K562 (cell line): ENCODE results near the gene MGST3. TPM values are rescaled to one million over a fixed set of nuclear protein-coding genes. Genes with fewer than 3 reads are reported as not detected.
A peak's percentile ranks its signal among the peaks of the same experiment; 100 is the strongest.

ENCODE experiments used
- DIDO1 ChIP-seq: fragments of 450-650 bp; IDR thresholded peaks from 2 replicates; pipeline ENCODE4 v1.6.1; 2016; ENCODE audit warnings: low read depth, missing biosample characterization, missing genetic modification characterization
- DPF2 ChIP-seq: fragments of 450-650 bp; IDR thresholded peaks from 2 replicates; pipeline ENCODE4 v1.6.1; 2016
- FOXA1 ChIP-seq: fragments of 450-650 bp; IDR thresholded peaks from 2 replicates; pipeline ENCODE4 v1.6.1; 2016; ENCODE audit warnings: mild to moderate bottlenecking, borderline replicate concordance
- GATAD2B ChIP-seq: fragments of 450-650 bp; IDR thresholded peaks from 2 replicates; pipeline ENCODE4 v1.6.1; 2017; ENCODE audit warnings: mild to moderate bottlenecking, borderline replicate concordance
- HNRNPUL1 ChIP-seq: fragments of 200-400 bp; formaldehyde crosslinking; IDR thresholded peaks from 2 replicates; pipeline ENCODE4 v1.6.1; 2017; ENCODE audit warnings: low read length
- KLF13 ChIP-seq: fragments of 450-650 bp; IDR thresholded peaks from 2 replicates; pipeline ENCODE4 v1.6.1; 2016; ENCODE audit warnings: missing genetic modification characterization, low read depth, mild to moderate bottlenecking, missing compliant biosample characterization, moderate library complexity, borderline replicate concordance
- POU5F1 ChIP-seq: fragments of 150-350 bp; IDR thresholded peaks from 2 replicates; pipeline ENCODE4 v1.6.1; 2014; ENCODE audit warnings: borderline replicate concordance, low read length, low read depth, mild to moderate bottlenecking; ENCODE audit not compliant: partially characterized antibody
- SMARCC2 ChIP-seq: fragments of 450-650 bp; IDR thresholded peaks from 2 replicates; pipeline ENCODE4 v1.6.1; 2017; ENCODE audit warnings: antibody characterized with exemption, moderate library complexity, mild to moderate bottlenecking, low read depth
- SRF ChIP-seq, 2 experiments: fragments of 250-450, 450-650 bp in 1 of 2; sonication (Bioruptor Pico) in 1 of 2; sonication (generic) in 1 of 2; formaldehyde crosslinking; IDR thresholded peaks; 2 replicates each; pipeline versions ENCODE4 v1.5.0 to v1.5.1; 2020 to 2022; ENCODE audit warnings: mild to moderate bottlenecking in 1 of 2, missing genetic modification reagents in 1 of 2
- WHSC1 ChIP-seq: IDR thresholded peaks from one replicate; pipeline ENCODE4 v1.6.1; 2012; ENCODE audit warnings: low read length, control low read depth, inconsistent platforms
- ZBTB8A ChIP-seq: fragments of 450-650 bp; IDR thresholded peaks from 2 replicates; pipeline ENCODE4 v1.6.1; 2018; ENCODE audit warnings: mild to moderate bottlenecking, moderate library complexity; ENCODE audit not compliant: partially characterized antibody
- ZNF253 ChIP-seq: fragments of 250-450 bp; sonication (Bioruptor Pico); conservative IDR thresholded peaks from 2 replicates; pipeline ENCODE4 v1.6.1; 2021; ENCODE audit warnings: mild to moderate bottlenecking
- ZNF282 ChIP-seq: sonication (generic); formaldehyde crosslinking; IDR thresholded peaks from 2 replicates; pipeline ENCODE4 v1.8.1; 2023; ENCODE audit warnings: missing genetic modification reagents
- ZSCAN29 ChIP-seq: fragments of 450-650 bp; IDR thresholded peaks from 2 replicates; pipeline ENCODE4 v1.6.1; 2017
- polyA plus RNA-seq, 8 experiments: library from polyadenylated mRNA; depleted of rRNA in 4 of 8; stranded (reverse) in 5 of 8; unstranded in 3 of 8; fragments of >200 nt; fragmentation: Nextera tagmentation in 2 of 8; fragmentation: Illumina TruSeq in 1 of 8; extraction: Ambion mirVana in 2 of 8; extraction: Trizol in 1 of 8; gene quantifications; 2 replicates each; pipeline versions ENCODE4 v1.2.1 to v1.2.3, GENCODE V29; 2011 to 2014; ENCODE audit warnings: inconsistent platforms in 1 of 8, missing spikeins in 1 of 8
- total RNA-seq, 7 experiments: library from RNA; depleted of rRNA in 6 of 7; stranded (reverse); fragments of >200 nt in 6 of 7; fragmentation: Illumina TruSeq in 2 of 7; extraction: Trizol in 2 of 7; gene quantifications; 2 replicates each; pipeline versions ENCODE4 v1.2.1 to v1.2.3, GENCODE V29; 2011 to 2021; ENCODE audit warnings: low replicate concordance in 1 of 7
- TF ChIP-seq, protein P1 (sequence below): IDR thresholded peaks from 2 replicates; pipeline ENCODE4 v1.6.1; 2011; ENCODE audit not compliant: insufficient read length; ENCODE audit errors: extremely low read depth
- TF ChIP-seq, protein P2 (sequence below): fragments of 150-350 bp; conservative IDR thresholded peaks from 2 replicates; pipeline ENCODE4 v1.6.1; 2014; ENCODE audit warnings: low read length
- TF ChIP-seq, protein P3 (sequence below), 2 experiments: fragments of 450-650 bp; conservative IDR thresholded peaks; 2 replicates each; pipeline ENCODE4 v1.6.1; 2017; ENCODE audit warnings: mild to moderate bottlenecking in 2 of 2, moderate library complexity in 2 of 2
- TF ChIP-seq, protein P4 (sequence below): sonication (generic); formaldehyde crosslinking; IDR thresholded peaks from 2 replicates; pipeline ENCODE4 v1.8.1; 2023; ENCODE audit warnings: missing genetic modification reagents, mild to moderate bottlenecking, borderline replicate concordance

MGST3 gene
- total and polyA plus RNA-seq, 9 of the 15 experiments (the other 6 are each of a cell fraction or from before 2014, with no cell fraction given), result 70.7 to 287 (median 105) TPM

DNA sequence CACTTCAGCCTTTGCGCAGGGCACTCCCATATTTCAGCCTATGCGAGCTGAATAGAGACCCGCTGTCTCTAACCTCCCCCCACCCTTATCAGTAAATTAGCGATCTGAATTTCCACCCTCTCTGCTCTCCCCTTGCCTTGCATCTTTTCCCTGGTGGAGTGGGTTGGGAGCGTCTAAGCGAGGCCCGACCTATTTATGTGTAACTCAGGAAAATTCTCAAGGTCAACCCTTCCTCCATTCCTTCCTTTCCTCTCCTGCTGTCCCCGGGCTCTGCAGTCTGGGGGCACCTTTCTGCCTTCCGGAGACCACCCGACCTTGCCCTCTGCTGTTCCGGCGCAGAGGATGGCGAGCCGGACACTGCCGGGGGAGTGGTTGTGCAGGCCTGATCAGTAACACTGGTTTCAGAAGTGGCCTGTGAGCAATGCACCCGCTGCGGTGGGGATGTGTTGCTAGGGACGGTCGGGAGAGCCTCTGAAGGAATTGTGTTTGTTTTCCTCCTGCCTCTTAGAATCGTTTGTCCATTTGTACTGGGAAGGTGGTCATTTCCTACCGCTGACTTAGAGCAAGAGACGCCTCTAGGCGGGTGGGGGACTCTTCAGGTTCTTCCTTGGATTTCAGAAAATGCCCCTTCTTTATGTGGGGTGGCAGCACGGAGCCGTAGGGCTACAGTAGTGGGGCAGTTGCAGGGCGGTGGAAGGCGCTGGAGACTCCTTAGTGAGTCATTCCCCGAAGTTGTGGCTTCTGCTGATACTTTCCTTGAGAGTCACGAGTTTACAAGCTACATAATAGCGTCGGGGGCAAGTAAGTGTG is 513 bp downstream of the MGST3 start (continued):
- 0 out of 2 replicates have a peak, but pooled peaks have one; percentile 55 for TF ChIP-seq ZSCAN29
- no peak for TF ChIP-seq ZBTB8A
- TF ChIP-seq SRF (CRISPR knock-in tag; IDR thresholded peaks at IDR 0.05), result no peak; a peak in 1 of 4 replicates
- TF ChIP-seq, protein P1, sequence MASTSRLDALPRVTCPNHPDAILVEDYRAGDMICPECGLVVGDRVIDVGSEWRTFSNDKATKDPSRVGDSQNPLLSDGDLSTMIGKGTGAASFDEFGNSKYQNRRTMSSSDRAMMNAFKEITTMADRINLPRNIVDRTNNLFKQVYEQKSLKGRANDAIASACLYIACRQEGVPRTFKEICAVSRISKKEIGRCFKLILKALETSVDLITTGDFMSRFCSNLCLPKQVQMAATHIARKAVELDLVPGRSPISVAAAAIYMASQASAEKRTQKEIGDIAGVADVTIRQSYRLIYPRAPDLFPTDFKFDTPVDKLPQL, result no peak
- no peak for TF ChIP-seq WHSC1
- TF ChIP-seq, protein P2, sequence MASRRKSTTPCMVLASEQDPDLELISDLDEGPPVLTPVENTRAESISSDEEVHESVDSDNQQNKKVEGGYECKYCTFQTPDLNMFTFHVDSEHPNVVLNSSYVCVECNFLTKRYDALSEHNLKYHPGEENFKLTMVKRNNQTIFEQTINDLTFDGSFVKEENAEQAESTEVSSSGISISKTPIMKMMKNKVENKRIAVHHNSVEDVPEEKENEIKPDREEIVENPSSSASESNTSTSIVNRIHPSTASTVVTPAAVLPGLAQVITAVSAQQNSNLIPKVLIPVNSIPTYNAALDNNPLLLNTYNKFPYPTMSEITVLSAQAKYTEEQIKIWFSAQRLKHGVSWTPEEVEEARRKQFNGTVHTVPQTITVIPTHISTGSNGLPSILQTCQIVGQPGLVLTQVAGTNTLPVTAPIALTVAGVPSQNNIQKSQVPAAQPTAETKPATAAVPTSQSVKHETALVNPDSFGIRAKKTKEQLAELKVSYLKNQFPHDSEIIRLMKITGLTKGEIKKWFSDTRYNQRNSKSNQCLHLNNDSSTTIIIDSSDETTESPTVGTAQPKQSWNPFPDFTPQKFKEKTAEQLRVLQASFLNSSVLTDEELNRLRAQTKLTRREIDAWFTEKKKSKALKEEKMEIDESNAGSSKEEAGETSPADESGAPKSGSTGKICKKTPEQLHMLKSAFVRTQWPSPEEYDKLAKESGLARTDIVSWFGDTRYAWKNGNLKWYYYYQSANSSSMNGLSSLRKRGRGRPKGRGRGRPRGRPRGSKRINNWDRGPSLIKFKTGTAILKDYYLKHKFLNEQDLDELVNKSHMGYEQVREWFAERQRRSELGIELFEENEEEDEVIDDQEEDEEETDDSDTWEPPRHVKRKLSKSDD, result no peak
- no peak for TF ChIP-seq GATAD2B
- TF ChIP-seq, protein P3, sequence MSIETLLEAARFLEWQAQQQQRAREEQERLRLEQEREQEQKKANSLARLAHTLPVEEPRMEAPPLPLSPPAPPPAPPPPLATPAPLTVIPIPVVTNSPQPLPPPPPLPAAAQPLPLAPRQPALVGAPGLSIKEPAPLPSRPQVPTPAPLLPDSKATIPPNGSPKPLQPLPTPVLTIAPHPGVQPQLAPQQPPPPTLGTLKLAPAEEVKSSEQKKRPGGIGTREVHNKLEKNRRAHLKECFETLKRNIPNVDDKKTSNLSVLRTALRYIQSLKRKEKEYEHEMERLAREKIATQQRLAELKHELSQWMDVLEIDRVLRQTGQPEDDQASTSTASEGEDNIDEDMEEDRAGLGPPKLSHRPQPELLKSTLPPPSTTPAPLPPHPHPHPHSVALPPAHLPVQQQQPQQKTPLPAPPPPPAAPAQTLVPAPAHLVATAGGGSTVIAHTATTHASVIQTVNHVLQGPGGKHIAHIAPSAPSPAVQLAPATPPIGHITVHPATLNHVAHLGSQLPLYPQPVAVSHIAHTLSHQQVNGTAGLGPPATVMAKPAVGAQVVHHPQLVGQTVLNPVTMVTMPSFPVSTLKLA (conservative IDR thresholded peaks at IDR 0.05), result peak in 1 of 2 experiments; percentile 47; a peak in 1 of 4 replicates
- no peak for TF ChIP-seq KLF13
- no peak for TF ChIP-seq HNRNPUL1
- TF ChIP-seq DIDO1 (tag), result no peak
- TF ChIP-seq SMARCC2, result peak; percentile 33; the same call in 1 of the 2 replicates
- TF ChIP-seq DPF2, result peak; percentile 77
- TF ChIP-seq ZNF253, result no peak
- TF ChIP-seq ZNF282 (CRISPR knock-in tag), result no peak
- TF ChIP-seq, protein P4, sequence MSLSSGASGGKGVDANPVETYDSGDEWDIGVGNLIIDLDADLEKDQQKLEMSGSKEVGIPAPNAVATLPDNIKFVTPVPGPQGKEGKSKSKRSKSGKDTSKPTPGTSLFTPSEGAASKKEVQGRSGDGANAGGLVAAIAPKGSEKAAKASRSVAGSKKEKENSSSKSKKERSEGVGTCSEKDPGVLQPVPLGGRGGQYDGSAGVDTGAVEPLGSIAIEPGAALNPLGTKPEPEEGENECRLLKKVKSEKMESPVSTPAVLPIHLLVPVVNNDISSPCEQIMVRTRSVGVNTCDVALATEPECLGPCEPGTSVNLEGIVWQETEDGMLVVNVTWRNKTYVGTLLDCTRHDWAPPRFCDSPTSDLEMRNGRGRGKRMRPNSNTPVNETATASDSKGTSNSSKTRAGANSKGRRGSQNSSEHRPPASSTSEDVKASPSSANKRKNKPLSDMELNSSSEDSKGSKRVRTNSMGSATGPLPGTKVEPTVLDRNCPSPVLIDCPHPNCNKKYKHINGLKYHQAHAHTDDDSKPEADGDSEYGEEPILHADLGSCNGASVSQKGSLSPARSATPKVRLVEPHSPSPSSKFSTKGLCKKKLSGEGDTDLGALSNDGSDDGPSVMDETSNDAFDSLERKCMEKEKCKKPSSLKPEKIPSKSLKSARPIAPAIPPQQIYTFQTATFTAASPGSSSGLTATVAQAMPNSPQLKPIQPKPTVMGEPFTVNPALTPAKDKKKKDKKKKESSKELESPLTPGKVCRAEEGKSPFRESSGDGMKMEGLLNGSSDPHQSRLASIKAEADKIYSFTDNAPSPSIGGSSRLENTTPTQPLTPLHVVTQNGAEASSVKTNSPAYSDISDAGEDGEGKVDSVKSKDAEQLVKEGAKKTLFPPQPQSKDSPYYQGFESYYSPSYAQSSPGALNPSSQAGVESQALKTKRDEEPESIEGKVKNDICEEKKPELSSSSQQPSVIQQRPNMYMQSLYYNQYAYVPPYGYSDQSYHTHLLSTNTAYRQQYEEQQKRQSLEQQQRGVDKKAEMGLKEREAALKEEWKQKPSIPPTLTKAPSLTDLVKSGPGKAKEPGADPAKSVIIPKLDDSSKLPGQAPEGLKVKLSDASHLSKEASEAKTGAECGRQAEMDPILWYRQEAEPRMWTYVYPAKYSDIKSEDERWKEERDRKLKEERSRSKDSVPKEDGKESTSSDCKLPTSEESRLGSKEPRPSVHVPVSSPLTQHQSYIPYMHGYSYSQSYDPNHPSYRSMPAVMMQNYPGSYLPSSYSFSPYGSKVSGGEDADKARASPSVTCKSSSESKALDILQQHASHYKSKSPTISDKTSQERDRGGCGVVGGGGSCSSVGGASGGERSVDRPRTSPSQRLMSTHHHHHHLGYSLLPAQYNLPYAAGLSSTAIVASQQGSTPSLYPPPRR (CRISPR knock-in tag), result no peak
- TF ChIP-seq POU5F1, result no peak
- no peak for TF ChIP-seq FOXA1
